ENCODE data around the gene TXNIP.

TXNIP gene, protein sequence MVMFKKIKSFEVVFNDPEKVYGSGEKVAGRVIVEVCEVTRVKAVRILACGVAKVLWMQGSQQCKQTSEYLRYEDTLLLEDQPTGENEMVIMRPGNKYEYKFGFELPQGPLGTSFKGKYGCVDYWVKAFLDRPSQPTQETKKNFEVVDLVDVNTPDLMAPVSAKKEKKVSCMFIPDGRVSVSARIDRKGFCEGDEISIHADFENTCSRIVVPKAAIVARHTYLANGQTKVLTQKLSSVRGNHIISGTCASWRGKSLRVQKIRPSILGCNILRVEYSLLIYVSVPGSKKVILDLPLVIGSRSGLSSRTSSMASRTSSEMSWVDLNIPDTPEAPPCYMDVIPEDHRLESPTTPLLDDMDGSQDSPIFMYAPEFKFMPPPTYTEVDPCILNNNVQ

DNA sequence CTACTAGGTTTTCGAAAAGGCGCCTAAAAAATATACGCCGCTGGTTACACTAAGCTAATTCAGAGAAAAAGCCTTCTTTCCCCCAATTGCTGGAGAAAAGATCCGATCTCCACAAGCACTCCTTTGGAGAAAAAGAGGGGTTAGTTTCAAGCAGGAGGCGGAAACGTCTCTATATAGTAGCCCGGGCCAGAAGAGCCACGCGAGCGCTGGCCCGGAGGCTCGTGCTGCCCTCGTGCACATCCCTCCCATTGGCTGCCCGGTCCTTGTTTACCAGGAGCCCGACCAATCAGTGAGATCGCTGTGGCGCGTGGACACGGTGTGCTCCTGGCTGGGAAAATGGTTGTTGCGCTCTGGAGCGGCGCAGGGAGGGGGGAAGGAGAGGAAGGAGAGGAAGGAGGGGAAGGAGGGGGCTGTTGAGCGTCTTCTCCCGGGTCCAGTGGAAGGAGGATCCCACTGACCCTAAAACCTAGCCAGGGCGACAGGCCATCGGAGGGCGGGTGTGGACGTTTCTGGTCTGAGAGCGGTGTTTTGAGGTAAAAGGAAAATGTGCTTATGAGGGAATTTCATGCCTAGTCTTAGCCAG is at the start of gene TXNIP:
Gene TXNIP, minus strand, starts transcription at position 147 of the 583 bp plus-strand sequence. CDS start 313 bp downstream, outside the sequence.
- peak; percentile 99 for ATAC-seq
- TF ChIP-seq ZNF70 (CRISPR knock-in tag; IDR thresholded peaks at IDR 0.05), result peak; percentile 84
- TF ChIP-seq, protein P1, sequence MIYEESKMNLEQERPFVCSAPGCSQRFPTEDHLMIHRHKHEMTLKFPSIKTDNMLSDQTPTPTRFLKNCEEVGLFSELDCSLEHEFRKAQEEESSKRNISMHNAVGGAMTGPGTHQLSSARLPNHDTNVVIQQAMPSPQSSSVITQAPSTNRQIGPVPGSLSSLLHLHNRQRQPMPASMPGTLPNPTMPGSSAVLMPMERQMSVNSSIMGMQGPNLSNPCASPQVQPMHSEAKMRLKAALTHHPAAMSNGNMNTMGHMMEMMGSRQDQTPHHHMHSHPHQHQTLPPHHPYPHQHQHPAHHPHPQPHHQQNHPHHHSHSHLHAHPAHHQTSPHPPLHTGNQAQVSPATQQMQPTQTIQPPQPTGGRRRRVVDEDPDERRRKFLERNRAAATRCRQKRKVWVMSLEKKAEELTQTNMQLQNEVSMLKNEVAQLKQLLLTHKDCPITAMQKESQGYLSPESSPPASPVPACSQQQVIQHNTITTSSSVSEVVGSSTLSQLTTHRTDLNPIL (CRISPR knock-in tag; IDR thresholded peaks at IDR 0.05; ENCODE audit: low read depth), result no peak

DNA sequence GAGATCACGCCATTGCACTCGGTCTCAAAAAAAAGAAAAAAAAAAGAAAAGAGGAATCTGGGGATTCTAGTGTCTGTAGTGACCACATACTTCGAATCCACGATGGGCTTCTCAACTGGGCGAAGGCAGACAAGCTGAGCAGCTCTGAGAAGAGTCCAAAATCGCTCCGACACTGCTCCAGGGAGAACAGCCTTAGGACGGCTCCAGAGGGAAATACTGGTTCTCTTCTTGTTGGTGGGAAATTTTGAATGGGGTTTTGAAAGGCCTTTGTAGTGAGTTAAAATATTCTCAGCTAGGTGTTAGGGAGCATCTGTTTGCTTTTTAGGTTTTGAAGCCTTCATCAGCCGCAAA is 43.4 kb upstream of the TXNIP start:
- no peak for ATAC-seq
- TF ChIP-seq ZNF565 (CRISPR knock-in tag; conservative IDR thresholded peaks at IDR 0.05; ENCODE audit: low read depth), result no peak
- TF ChIP-seq, protein P2, sequence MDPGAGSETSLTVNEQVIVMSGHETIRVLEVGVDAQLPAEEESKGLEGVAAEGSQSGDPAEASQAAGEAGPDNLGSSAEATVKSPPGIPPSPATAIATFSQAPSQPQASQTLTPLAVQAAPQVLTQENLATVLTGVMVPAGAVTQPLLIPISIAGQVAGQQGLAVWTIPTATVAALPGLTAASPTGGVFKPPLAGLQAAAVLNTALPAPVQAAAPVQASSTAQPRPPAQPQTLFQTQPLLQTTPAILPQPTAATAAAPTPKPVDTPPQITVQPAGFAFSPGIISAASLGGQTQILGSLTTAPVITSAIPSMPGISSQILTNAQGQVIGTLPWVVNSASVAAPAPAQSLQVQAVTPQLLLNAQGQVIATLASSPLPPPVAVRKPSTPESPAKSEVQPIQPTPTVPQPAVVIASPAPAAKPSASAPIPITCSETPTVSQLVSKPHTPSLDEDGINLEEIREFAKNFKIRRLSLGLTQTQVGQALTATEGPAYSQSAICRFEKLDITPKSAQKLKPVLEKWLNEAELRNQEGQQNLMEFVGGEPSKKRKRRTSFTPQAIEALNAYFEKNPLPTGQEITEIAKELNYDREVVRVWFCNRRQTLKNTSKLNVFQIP (CRISPR knock-in tag; IDR thresholded peaks at IDR 0.05; ENCODE audit: borderline replicate concordance, low read depth), result no peak
- TF ChIP-seq, protein P3, sequence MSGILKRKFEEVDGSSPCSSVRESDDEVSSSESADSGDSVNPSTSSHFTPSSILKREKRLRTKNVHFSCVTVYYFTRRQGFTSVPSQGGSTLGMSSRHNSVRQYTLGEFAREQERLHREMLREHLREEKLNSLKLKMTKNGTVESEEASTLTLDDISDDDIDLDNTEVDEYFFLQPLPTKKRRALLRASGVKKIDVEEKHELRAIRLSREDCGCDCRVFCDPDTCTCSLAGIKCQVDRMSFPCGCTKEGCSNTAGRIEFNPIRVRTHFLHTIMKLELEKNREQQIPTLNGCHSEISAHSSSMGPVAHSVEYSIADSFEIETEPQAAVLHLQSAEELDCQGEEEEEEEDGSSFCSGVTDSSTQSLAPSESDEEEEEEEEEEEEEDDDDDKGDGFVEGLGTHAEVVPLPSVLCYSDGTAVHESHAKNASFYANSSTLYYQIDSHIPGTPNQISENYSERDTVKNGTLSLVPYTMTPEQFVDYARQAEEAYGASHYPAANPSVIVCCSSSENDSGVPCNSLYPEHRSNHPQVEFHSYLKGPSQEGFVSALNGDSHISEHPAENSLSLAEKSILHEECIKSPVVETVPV (CRISPR knock-in tag; IDR thresholded peaks at IDR 0.05), result no peak
- TF ChIP-seq ZFP30 (CRISPR knock-in tag; IDR thresholded peaks at IDR 0.05), result no peak
- no peak for TF ChIP-seq ZNF8 (CRISPR knock-in tag; IDR thresholded peaks at IDR 0.05)
- no peak for TF ChIP-seq CSDC2 (CRISPR knock-in tag; IDR thresholded peaks at IDR 0.05)
- TF ChIP-seq SNAI2 (CRISPR knock-in tag; IDR thresholded peaks at IDR 0.05), result no peak
- TF ChIP-seq BACH2 (CRISPR knock-in tag; IDR thresholded peaks at IDR 0.05; ENCODE audit: borderline replicate concordance), result no peak

DNA sequence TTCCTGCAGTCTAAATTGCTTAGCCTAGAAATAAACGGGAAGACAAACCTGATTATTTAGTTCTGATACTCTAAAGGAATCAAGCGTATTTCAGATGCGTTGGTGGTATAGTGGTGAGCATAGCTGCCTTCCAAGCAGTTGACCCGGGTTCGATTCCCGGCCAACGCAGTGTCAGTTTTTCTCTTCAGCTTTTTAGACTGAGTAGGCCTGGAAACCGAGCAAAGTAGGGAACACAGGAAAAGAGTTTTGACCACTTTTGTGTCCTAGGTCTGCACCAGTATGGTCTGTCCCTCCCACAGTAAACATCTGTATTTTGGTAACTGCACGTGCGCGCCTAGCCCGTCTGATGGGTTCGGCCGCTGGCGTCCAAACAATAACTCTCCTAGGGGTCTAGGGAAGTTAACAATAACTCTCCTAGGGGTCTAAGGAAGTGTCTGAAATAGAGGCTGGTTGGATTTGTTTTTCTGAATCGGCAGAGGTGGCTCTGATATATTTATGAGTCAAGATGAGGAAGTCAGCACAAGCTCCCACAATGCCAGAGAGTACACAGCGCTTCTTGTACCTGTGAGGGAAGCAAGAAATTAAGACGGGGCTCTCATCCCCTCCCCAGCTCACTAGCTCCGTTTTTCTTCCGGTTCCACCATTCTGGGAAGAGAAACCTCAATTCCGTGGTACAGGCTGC is 40.7 kb upstream of the TXNIP start:
- ATAC-seq, result peak; percentile 68
- TF ChIP-seq ZFP30 (CRISPR knock-in tag; IDR thresholded peaks at IDR 0.05) (no peak), TCF4 (CRISPR knock-in tag; IDR thresholded peaks at IDR 0.05; ENCODE audit: borderline replicate concordance) (no peak), OSR1 (CRISPR knock-in tag; IDR thresholded peaks at IDR 0.05) (no peak), ZFP3 (CRISPR knock-in tag; IDR thresholded peaks at IDR 0.05) (no peak)

DNA sequence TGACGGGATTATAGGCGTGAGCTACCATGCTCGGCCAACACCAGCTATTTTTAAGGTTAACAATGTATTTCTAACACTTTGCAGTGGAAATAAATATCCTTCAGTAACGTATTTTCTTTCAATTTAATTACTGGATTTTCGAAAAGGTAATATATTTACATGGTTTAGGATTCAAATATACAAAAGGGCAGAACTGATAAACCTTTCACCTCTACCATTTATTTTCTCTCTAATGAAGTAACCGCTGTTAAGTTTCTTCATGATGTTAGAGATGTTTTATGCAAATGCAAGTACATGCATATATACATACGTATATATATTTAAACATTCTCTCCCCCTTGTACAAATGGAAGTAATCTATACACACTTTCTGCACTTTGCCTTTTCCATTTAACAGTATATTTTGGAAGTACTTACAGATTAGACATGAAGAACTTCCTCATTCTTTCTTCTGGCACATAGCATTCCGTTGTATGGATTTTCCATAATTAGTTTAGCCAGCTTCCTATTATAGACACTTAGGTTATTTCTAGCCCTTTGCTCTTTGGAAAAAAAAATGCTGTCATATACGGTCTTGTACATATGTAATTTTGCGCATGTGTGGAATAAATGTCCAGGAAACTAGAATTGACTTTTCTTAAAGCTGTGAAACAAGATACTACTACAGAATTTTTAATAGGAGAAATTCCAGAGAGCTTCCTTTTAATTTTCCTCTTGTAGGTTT is 40.0 kb upstream of the TXNIP start:
- ATAC-seq, result no peak
- TF ChIP-seq, protein P4, sequence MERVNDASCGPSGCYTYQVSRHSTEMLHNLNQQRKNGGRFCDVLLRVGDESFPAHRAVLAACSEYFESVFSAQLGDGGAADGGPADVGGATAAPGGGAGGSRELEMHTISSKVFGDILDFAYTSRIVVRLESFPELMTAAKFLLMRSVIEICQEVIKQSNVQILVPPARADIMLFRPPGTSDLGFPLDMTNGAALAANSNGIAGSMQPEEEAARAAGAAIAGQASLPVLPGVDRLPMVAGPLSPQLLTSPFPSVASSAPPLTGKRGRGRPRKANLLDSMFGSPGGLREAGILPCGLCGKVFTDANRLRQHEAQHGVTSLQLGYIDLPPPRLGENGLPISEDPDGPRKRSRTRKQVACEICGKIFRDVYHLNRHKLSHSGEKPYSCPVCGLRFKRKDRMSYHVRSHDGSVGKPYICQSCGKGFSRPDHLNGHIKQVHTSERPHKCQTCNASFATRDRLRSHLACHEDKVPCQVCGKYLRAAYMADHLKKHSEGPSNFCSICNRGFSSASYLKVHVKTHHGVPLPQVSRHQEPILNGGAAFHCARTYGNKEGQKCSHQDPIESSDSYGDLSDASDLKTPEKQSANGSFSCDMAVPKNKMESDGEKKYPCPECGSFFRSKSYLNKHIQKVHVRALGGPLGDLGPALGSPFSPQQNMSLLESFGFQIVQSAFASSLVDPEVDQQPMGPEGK (CRISPR knock-in tag; IDR thresholded peaks at IDR 0.05; ENCODE audit: borderline replicate concordance), result no peak
- no peak for TF ChIP-seq ESRRG (CRISPR knock-in tag; IDR thresholded peaks at IDR 0.05)

DNA sequence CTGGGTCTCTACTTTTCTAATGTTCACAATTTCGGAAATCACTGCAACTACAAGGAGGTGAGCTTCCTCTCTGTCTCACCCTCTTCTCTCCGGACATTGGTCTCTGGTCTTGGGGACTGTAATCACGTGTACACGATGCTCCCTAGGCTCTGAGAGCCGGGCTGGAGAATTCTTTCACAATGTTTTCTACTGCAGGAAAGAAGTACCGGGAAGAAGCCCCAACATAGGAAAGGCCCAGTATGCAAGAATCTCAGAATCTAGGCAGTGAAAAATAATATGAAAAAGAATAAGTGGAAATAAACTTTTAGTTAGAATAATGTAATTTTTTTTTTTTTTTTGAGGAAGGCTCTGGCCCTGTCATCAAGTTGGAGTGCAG is 38.7 kb upstream of the TXNIP start:
- TF ChIP-seq, protein P2 (CRISPR knock-in tag; IDR thresholded peaks at IDR 0.05; ENCODE audit: borderline replicate concordance, low read depth), result no peak
- TF ChIP-seq SNAI2 (CRISPR knock-in tag; IDR thresholded peaks at IDR 0.05), result no peak
- no peak for TF ChIP-seq ZNF70 (CRISPR knock-in tag; IDR thresholded peaks at IDR 0.05)
- no peak for TF ChIP-seq CSDC2 (CRISPR knock-in tag; IDR thresholded peaks at IDR 0.05)
- TF ChIP-seq ARNTL (CRISPR knock-in tag; IDR thresholded peaks at IDR 0.05; ENCODE audit: borderline replicate concordance, low read depth), result no peak
- TF ChIP-seq ISL1 (CRISPR knock-in tag; IDR thresholded peaks at IDR 0.05), result no peak
- no peak for TF ChIP-seq ZFP30 (CRISPR knock-in tag; IDR thresholded peaks at IDR 0.05)
- no peak for TF ChIP-seq TOX (CRISPR knock-in tag; IDR thresholded peaks at IDR 0.05; ENCODE audit: borderline replicate concordance)
- TF ChIP-seq, protein P3 (CRISPR knock-in tag; IDR thresholded peaks at IDR 0.05), result no peak
- ATAC-seq, result no peak

Data from SK-N-SH treated with all-trans-retinoic acid at 6 μM for 48 hours (cell line).